HepG2 (cell line): ENCODE data around the gene TMEM141. TPM values are rescaled to one million over a fixed set of nuclear protein-coding genes. Genes with fewer than 3 reads are reported as not detected.

Experiments used
- ATAC-seq: fragments of 200-7000 bp; cut with Tn5 transposase; 3 replicates; pipeline ENCODE4 v1.9.1; 2020; ENCODE audit warnings: mild to moderate bottlenecking, moderate library complexity
- BruUV-seq: library from RNA; stranded (reverse); fragments of 400-500 nt; replicated peaks from 2 replicates; lab custom pipeline; 2021; lab: Mats Ljungman, UMichigan
- CTCF ChIA-PET: fragments of 300-600 bp; formaldehyde crosslinking; extraction: SDS; loops from one replicate; lab custom pipeline; 2021; ENCODE audit warnings: low total read pairs, inconsistent platforms, low intra/inter-chr PET ratio; lab: Yijun Ruan, JAX
- POLR2A ChIA-PET: fragments of 350-600 bp; sonication (Branson Sonifier 250); formaldehyde crosslinking; loops from one replicate; lab custom pipeline; 2020; ENCODE audit warnings: antibody characterized with exemption, inconsistent platforms; lab: Yijun Ruan, JAX
- DNase-seq: peaks from one replicate; pipeline ENCODE4 v3.0.0-alpha.2; 2015; ENCODE audit warnings: low spot score
- FAIRE-seq: peaks from 3 replicates; lab custom pipeline; 2011; peaks lifted over from hg19 to GRCh38; lab: Jason Lieb, UNC
- H2AFZ ChIP-seq: one replicate; pipeline ENCODE4 v1.6.1; 2011; ENCODE audit warnings: low read length, inconsistent platforms
- H3K27ac ChIP-seq: fragments of 300-600 bp; 3 replicates; pipeline ENCODE4 v1.8.0; 2011; ENCODE audit warnings: mixed run types, mild to moderate bottlenecking, mixed read lengths, low read length, inconsistent platforms; ENCODE audit not compliant: insufficient read depth; ENCODE audit errors: extremely low read length
- H3K27me3 ChIP-seq, 2 experiments: fragments of 200-600 bp in 1 of 2; 2 replicates in 1 of 2; 3 replicates in 1 of 2; pipeline versions ENCODE4 v1.6.0 to v1.8.0; 2011; ENCODE audit warnings: low read length in 2 of 2, mild to moderate bottlenecking in 2 of 2, moderate library complexity in 2 of 2, inconsistent platforms in 1 of 2; ENCODE audit not compliant: insufficient read depth in 2 of 2, control insufficient read depth in 1 of 2
- H3K36me3 ChIP-seq, 2 experiments: fragments of 200-600 bp in 1 of 2; replicated peaks in 1 of 2; 2 replicates in 1 of 2; 3 replicates in 1 of 2; pipeline versions ENCODE4 v1.5.1 to v1.8.0; 2011; ENCODE audit warnings: low read length in 2 of 2, inconsistent platforms in 1 of 2; ENCODE audit not compliant: insufficient read depth in 2 of 2, control insufficient read depth in 1 of 2
- H3K4me1 ChIP-seq: 2 replicates; pipeline ENCODE4 v1.5.1; 2012; ENCODE audit warnings: low read length, inconsistent platforms; ENCODE audit not compliant: insufficient read depth
- H3K4me2 ChIP-seq: 2 replicates; pipeline ENCODE4 v1.6.0; 2011; ENCODE audit warnings: low read depth, low read length, inconsistent platforms
- H3K4me3 ChIP-seq, 3 experiments: fragments of 200-600 bp in 1 of 3; sonication (generic), shearing (Covaris generic) in 1 of 3; replicated peaks in 1 of 3; 2 replicates each; pipeline ENCODE4 v1.5.1; 2011 to 2016; ENCODE audit warnings: low read length in 3 of 3, inconsistent platforms in 2 of 3, low read depth in 2 of 3, mild to moderate bottlenecking in 2 of 3, control low read depth in 1 of 3, mixed read lengths in 1 of 3; ENCODE audit not compliant: insufficient read depth in 1 of 3
- H3K79me2 ChIP-seq: one replicate; pipeline ENCODE4 v1.6.1; 2011; ENCODE audit warnings: low read length, inconsistent platforms; ENCODE audit not compliant: insufficient read depth
- H3K9ac ChIP-seq: 2 replicates; pipeline ENCODE4 v1.6.0; 2011; ENCODE audit warnings: mild to moderate bottlenecking, low read depth, low read length, inconsistent platforms; ENCODE audit not compliant: insufficient read depth
- H3K9me3 ChIP-seq: 2 replicates; pipeline ENCODE4 v1.5.1; 2012; ENCODE audit warnings: mild to moderate bottlenecking, low read length
- H4K20me1 ChIP-seq: 2 replicates; pipeline ENCODE4 v1.6.0; 2011; ENCODE audit warnings: inconsistent platforms, mild to moderate bottlenecking, low read length, moderate library complexity; ENCODE audit not compliant: insufficient read depth
- ARHGAP35 ChIP-seq: sonication (generic); formaldehyde crosslinking; IDR thresholded peaks from 2 replicates; pipeline ENCODE4 v1.9.0; 2022; ENCODE audit warnings: mild to moderate bottlenecking, inconsistent platforms, moderate library complexity, missing genetic modification reagents, borderline replicate concordance
- ATF1 ChIP-seq: IDR thresholded peaks from 2 replicates; pipeline ENCODE4 v1.6.1; 2016; ENCODE audit warnings: mild to moderate bottlenecking, control low read depth
- CBFB ChIP-seq: sonication (generic); formaldehyde crosslinking; IDR thresholded peaks from 2 replicates; pipeline ENCODE4 v1.4.0; 2020; ENCODE audit warnings: missing genetic modification reagents
- FOXA3 ChIP-seq: IDR thresholded peaks from 2 replicates; pipeline ENCODE4 v1.6.1; 2016; ENCODE audit warnings: missing genetic modification reagents, missing compliant biosample characterization
- GPN1 ChIP-seq: sonication (generic); formaldehyde crosslinking; IDR thresholded peaks from 2 replicates; pipeline ENCODE4 v1.5.1; 2020; ENCODE audit warnings: missing genetic modification reagents, borderline replicate concordance
- KLF12 ChIP-seq: sonication (generic); formaldehyde crosslinking; IDR thresholded peaks from 2 replicates; pipeline ENCODE4 v1.4.0; 2020; ENCODE audit warnings: missing genetic modification reagents, borderline replicate concordance
- PBX2 ChIP-seq: IDR thresholded peaks from 2 replicates; pipeline ENCODE4 v1.6.1; 2016; ENCODE audit warnings: control low read depth
- PPARG ChIP-seq: conservative IDR thresholded peaks from 2 replicates; pipeline ENCODE4 v1.6.1; 2016; ENCODE audit warnings: missing biosample characterization, missing genetic modification reagents
- RFX5 ChIP-seq: IDR thresholded peaks from 2 replicates; pipeline ENCODE4 v1.6.1; 2011; ENCODE audit warnings: low read depth, low read length, improper control_type of control experiment
- THAP7 ChIP-seq: sonication (generic); formaldehyde crosslinking; IDR thresholded peaks from 2 replicates; pipeline ENCODE4 v1.8.1; 2023; ENCODE audit warnings: mild to moderate bottlenecking, missing genetic modification reagents
- ZBTB38 ChIP-seq: sonication (generic); formaldehyde crosslinking; IDR thresholded peaks from 2 replicates; pipeline ENCODE4 v1.5.1; 2020; ENCODE audit warnings: mild to moderate bottlenecking, missing genetic modification reagents
- ZNF124 ChIP-seq: sonication (generic); formaldehyde crosslinking; IDR thresholded peaks from 2 replicates; pipeline ENCODE4 v1.4.0; 2020; ENCODE audit warnings: missing genetic modification reagents
- ZNF441 ChIP-seq: sonication (generic); formaldehyde crosslinking; IDR thresholded peaks from 2 replicates; pipeline ENCODE4 v1.7.0; 2021; ENCODE audit warnings: missing genetic modification reagents, borderline replicate concordance
- ZNF746 ChIP-seq: sonication (generic); formaldehyde crosslinking; IDR thresholded peaks from 2 replicates; pipeline ENCODE4 v1.8.0; 2022; ENCODE audit warnings: mild to moderate bottlenecking, missing genetic modification reagents
- WGBS: methylation state at CpG from one replicate; pipeline ENCODE4 v1.1.6; 2017; ENCODE audit warnings: low lambda C conversion rate; 5-methylcytosine and 5-hydroxymethylcytosine counted together
- in situ Hi-C: cut with HindIII; loops from 2 replicates; pipeline ENCODE4 v1.10.0; 2017; ENCODE audit warnings: low pct_unique_long_range_greater_than_20kb; ENCODE audit not compliant: extremely low pct_ligation_motif_present
- intact Hi-C: fragments of 100-400 bp; cut with micrococcal nuclease; formaldehyde crosslinking; loops from one replicate; pipeline ENCODE4 v1.10.0; 2022; ENCODE audit not compliant: unreplicated experiment
- polyA plus RNA-seq, 8 experiments: library from polyadenylated mRNA; depleted of rRNA in 3 of 8; stranded (reverse) in 7 of 8; unstranded in 1 of 8; fragments of >200 nt; fragmentation: Illumina TruSeq in 4 of 8; extraction: Trizol in 4 of 8; gene quantifications; 2 replicates each; pipeline versions ENCODE4 v1.2.1 to v1.2.3, GENCODE V29; 2011 to 2016; ENCODE audit warnings: low read depth in 4 of 8, missing spikeins in 1 of 8, mixed read lengths in 1 of 8; ENCODE audit not compliant: insufficient read depth in 1 of 8
- total RNA-seq, 5 experiments: library from RNA; depleted of rRNA; stranded (reverse); fragments of >200 nt; fragmentation: Illumina TruSeq; extraction: Trizol; gene quantifications; 2 replicates each; pipeline ENCODE4 v1.2.3, GENCODE V29; 2016; ENCODE audit warnings: low read depth in 1 of 5
- TF ChIP-seq, protein P1 (sequence below): sonication (generic); formaldehyde crosslinking; IDR thresholded peaks from 2 replicates; pipeline ENCODE4 v1.4.0; 2020; ENCODE audit warnings: mild to moderate bottlenecking, missing genetic modification reagents

Gene TMEM141
- total and polyA plus RNA-seq, 2 of the 13 experiments (the other 11 are each of a cell fraction or from before 2014, with no cell fraction given): 81.0 to 202 TPM

GRCh38 chr9:136762915-136763648, 28.1 kb upstream of the TMEM141 start (continued):
- TF ChIP-seq ARHGAP35: no peak
- TF ChIP-seq ZNF441: no peak
- TF ChIP-seq PBX2 (CRISPR knock-in tag): no peak
- peak; percentile 74 for TF ChIP-seq PPARG (CRISPR knock-in tag)

DNA sequence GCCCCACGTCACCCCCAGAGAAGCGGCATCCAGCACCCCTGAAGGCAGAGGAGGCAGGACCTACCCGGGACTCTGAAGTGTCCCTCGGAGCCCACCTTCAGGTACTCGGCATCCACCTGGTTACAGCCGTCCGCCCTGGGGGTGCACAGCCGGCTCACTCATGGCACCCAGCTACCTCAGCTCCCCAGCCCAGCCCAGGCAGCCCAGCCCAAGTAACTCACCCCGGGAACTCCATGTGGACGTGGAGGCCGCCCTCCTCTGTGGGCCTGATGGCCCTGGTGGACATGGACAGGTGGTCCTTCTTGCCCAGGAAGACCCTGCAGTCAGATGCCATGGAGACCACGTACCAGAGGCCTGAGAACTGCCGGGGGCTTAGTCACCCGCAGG, 27.5 kb upstream of the TMEM141 start:
- H3K27me3 ChIP-seq: 0 out of 5 replicates have a peak, but pooled peaks cover 0 to 7% of the 10 kb centered on the region in 2 experiments
- in situ Hi-C loops (no loop called here), intact Hi-C loops (no loop called here)
- H2AFZ ChIP-seq: no peak overlapping the region
- WGBS: 70% methylated on average over 7 of the region's 14 CpGs
- FAIRE-seq (no peak), DNase-seq (no peak), ATAC-seq (no peak)
- peak overlapping the region; percentile 52 for H3K9ac ChIP-seq
- no peaks in the 10 kb centered on the region for H4K20me1 ChIP-seq
- peak overlapping the region; percentile 31 for H3K27ac ChIP-seq
- no peaks in the 10 kb centered on the region for H3K79me2 ChIP-seq
- CTCF ChIA-PET: no interaction called here
- H3K4me3 ChIP-seq: peak overlapping the region in 1 of 3 experiments; percentile 44; a peak in 1 of 6 replicates
- TF ChIP-seq GPN1 (CRISPR knock-in tag) (no peak), KLF12 (CRISPR knock-in tag) (no peak), RFX5 (no peak), CBFB (CRISPR knock-in tag) (no peak), ZBTB38 (CRISPR knock-in tag) (no peak), ATF1 (CRISPR knock-in tag) (no peak), ZNF746 (CRISPR knock-in tag) (no peak), THAP7 (CRISPR knock-in tag) (no peak), FOXA3 (CRISPR knock-in tag) (no peak), ZNF124 (CRISPR knock-in tag) (no peak)
- TF ChIP-seq, protein P1, sequence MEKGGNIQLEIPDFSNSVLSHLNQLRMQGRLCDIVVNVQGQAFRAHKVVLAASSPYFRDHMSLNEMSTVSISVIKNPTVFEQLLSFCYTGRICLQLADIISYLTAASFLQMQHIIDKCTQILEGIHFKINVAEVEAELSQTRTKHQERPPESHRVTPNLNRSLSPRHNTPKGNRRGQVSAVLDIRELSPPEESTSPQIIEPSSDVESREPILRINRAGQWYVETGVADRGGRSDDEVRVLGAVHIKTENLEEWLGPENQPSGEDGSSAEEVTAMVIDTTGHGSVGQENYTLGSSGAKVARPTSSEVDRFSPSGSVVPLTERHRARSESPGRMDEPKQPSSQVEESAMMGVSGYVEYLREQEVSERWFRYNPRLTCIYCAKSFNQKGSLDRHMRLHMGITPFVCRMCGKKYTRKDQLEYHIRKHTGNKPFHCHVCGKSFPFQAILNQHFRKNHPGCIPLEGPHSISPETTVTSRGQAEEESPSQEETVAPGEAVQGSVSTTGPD (CRISPR knock-in tag): no peak
- no TSS peak for BruUV-seq
- H3K4me2 ChIP-seq: peak overlapping the region; percentile 67
- H3K4me1 ChIP-seq: peaks cover 73% of the 10 kb centered on the region
- POLR2A ChIA-PET: no interaction called here
- no peaks in the 10 kb centered on the region for H3K9me3 ChIP-seq
- no peaks in the 10 kb centered on the region for H3K36me3 ChIP-seq
